GM18508 (cell line): Measurements from ENCODE around the gene CARMIL3.
"Not testable (repeated sequence)": the region's sequence is repeated elsewhere in the genome, so short reads cannot be mapped to it uniquely, and the experiment has no call there.

ENCODE experiments used
- ATAC-seq: cut with Tn5 transposase; IDR thresholded peaks from one replicate; pipeline ENCODE4 v1.9.1; 2021; ENCODE audit warnings: moderate number of reproducible peaks; ENCODE audit not compliant: insufficient read depth, unreplicated experiment

Gene CARMIL3

GRCh38 chr14:24036963-24037657, 14.7 kb upstream of the CARMIL3 start:
- ATAC-seq, result not testable (repeated sequence)

- ATAC-seq, result no peak
Observed at GRCh38 chr14:24037658-24038037, 14.2 kb upstream of the CARMIL3 start.

- ATAC-seq, result no peak
Observed at GRCh38 chr14:24038686-24039085, 13.1 kb upstream of the CARMIL3 start.

GRCh38 chr14:24040692-24041091, 11.1 kb upstream of the CARMIL3 start:
- no peak for ATAC-seq

GRCh38 chr14:24042746-24043145, 9.1 kb upstream of the CARMIL3 start:
- no peak for ATAC-seq

GRCh38 chr14:24049002-24049401, 2.8 kb upstream of the CARMIL3 start:
- not testable (repeated sequence) for ATAC-seq

GRCh38 chr14:24050753-24051152, 1.1 kb upstream of the CARMIL3 start:
- not testable (repeated sequence) for ATAC-seq

- ATAC-seq, result no peak
Observed at GRCh38 chr14:24051176-24051788, 527 bp upstream of the CARMIL3 start.

- no peak for ATAC-seq
Observed at GRCh38 chr14:24052656-24053547, 1.1 kb downstream of the CARMIL3 start.

- no peak for ATAC-seq
Observed at GRCh38 chr14:24053548-24054323, 1.9 kb downstream of the CARMIL3 start.

- no peak for ATAC-seq
Observed at GRCh38 chr14:24054324-24054641, 2.5 kb downstream of the CARMIL3 start.

GRCh38 chr14:24054646-24055045, 2.8 kb downstream of the CARMIL3 start:
- ATAC-seq, result no peak

GRCh38 chr14:24055971-24056799, 4.4 kb downstream of the CARMIL3 start:
- no peak for ATAC-seq

- ATAC-seq, result no peak
Observed at GRCh38 chr14:24056800-24057184, 5.0 kb downstream of the CARMIL3 start.

GRCh38 chr14:24057271-24057670, 5.5 kb downstream of the CARMIL3 start:
- no peak for ATAC-seq

GRCh38 chr14:24057867-24058259, 6.1 kb downstream of the CARMIL3 start:
- no peak for ATAC-seq

GRCh38 chr14:24058260-24058950, 6.6 kb downstream of the CARMIL3 start:
- no peak for ATAC-seq

GRCh38 chr14:24058951-24059475, 7.2 kb downstream of the CARMIL3 start:
- ATAC-seq, result no peak

- no peak for ATAC-seq
Observed at GRCh38 chr14:24059841-24060388, 8.1 kb downstream of the CARMIL3 start.
